Measurements from ENCODE around the gene UGGT1.

Gene UGGT1, protein sequence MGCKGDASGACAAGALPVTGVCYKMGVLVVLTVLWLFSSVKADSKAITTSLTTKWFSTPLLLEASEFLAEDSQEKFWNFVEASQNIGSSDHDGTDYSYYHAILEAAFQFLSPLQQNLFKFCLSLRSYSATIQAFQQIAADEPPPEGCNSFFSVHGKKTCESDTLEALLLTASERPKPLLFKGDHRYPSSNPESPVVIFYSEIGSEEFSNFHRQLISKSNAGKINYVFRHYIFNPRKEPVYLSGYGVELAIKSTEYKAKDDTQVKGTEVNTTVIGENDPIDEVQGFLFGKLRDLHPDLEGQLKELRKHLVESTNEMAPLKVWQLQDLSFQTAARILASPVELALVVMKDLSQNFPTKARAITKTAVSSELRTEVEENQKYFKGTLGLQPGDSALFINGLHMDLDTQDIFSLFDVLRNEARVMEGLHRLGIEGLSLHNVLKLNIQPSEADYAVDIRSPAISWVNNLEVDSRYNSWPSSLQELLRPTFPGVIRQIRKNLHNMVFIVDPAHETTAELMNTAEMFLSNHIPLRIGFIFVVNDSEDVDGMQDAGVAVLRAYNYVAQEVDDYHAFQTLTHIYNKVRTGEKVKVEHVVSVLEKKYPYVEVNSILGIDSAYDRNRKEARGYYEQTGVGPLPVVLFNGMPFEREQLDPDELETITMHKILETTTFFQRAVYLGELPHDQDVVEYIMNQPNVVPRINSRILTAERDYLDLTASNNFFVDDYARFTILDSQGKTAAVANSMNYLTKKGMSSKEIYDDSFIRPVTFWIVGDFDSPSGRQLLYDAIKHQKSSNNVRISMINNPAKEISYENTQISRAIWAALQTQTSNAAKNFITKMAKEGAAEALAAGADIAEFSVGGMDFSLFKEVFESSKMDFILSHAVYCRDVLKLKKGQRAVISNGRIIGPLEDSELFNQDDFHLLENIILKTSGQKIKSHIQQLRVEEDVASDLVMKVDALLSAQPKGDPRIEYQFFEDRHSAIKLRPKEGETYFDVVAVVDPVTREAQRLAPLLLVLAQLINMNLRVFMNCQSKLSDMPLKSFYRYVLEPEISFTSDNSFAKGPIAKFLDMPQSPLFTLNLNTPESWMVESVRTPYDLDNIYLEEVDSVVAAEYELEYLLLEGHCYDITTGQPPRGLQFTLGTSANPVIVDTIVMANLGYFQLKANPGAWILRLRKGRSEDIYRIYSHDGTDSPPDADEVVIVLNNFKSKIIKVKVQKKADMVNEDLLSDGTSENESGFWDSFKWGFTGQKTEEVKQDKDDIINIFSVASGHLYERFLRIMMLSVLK (N-terminal part only)

DNA sequence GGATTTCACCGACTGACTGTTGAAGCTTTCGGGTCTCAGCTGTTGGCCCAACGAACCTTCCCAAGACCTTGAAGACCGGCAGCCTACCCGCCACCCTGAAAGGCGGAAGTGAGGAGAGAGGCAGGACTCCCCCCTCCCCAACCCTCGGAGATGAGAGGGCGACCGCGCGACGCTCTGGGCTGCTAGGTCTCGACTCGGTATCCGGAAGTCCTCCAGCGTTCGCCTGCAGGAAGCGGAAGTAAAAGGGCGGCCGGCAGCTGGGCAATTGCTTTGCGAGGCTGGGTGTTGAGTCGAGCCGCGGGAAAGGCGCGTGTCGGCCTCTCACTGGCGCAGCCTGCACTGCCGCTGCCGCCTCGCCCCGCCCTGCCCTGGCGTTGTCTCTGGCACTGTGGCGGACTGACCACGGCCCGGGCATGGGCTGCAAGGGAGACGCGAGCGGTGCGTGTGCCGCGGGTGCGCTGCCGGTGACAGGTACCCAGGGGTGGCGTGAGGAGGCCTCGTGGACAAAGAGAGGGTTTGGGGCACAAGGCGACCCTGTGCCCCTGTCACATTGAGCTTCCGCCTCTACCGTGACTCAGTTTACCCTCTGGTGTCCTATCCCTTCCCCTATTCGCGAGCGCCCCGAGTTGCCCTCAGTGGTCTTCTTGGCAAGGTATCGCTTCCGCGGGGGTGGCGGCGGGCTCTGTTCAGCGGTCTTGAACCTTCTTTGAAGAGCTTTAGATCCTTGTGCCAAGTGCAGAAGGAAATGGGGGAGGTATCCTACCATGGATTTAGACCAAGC, at the start of gene UGGT1:
Gene UGGT1 (plus strand): TSS at position 256 of the 781 bp plus-strand sequence. CDS start 158 bp downstream, at position 414.
- peak; percentile 98 for DNase-seq (ENCODE audit: low read depth)

DNA sequence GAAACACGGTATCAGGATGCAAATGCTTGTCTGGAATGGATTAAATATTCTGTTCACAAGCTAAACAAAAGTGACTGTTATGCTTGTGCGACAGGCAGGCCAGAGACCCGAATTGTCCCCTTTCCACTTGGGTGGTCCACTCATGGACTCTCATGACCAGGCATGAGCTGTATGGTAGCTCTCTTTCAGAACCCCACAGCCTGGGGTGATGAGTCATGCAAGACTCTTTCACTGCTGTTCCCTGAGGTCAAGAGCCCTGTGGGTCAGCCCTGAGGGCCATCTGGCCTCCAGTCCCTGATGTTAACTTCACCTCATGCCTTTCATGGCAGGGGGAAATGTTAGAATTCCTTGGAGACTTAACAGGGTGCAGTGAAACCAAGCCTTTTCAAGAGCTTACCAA, 49.4 kb upstream of the UGGT1 start:
- DNase-seq (ENCODE audit: low read depth), result no peak

DNA sequence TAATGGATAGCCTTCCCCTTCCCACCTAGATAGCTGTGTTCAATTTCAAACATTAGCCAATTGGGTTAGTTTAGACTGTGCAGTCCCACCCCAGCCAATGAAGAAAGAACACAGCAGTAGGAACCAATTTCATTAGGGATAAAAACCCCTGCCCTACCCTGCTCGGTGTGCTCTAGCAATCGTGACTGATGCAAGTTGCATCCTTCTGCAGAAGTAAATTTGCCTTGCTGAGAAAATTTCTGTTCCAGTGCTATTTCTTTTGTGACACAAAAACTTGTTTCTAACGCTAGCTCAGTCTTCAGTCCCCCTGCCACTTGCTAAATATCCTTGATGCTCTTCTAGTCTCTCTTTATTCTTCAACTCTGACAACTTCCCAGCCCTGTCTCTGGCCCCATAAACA, 48.0 kb upstream of the UGGT1 start:
- DNase-seq (ENCODE audit: low read depth), result no peak

DNA sequence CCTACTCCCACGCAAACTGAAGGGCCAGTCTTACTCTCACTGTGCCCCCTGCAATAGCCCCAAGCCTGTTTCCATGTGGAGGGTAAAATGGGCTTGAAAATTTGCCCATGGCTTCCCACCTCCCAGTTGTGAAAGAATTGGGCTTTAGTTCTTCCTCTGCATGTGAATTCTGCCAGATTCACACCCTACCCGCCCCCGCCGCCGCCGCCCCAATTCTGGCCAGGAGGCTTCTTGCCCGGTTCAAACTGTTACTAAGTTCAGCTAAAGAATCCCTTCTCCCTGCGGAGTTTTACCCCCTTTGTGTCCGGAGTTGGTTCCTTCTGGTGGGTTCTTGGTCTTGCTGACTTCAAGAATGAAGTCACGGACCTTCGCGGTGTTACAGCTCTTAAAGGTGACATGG, 37.7 kb upstream of the UGGT1 start:
- no peak for DNase-seq (ENCODE audit: low read depth)

DNA sequence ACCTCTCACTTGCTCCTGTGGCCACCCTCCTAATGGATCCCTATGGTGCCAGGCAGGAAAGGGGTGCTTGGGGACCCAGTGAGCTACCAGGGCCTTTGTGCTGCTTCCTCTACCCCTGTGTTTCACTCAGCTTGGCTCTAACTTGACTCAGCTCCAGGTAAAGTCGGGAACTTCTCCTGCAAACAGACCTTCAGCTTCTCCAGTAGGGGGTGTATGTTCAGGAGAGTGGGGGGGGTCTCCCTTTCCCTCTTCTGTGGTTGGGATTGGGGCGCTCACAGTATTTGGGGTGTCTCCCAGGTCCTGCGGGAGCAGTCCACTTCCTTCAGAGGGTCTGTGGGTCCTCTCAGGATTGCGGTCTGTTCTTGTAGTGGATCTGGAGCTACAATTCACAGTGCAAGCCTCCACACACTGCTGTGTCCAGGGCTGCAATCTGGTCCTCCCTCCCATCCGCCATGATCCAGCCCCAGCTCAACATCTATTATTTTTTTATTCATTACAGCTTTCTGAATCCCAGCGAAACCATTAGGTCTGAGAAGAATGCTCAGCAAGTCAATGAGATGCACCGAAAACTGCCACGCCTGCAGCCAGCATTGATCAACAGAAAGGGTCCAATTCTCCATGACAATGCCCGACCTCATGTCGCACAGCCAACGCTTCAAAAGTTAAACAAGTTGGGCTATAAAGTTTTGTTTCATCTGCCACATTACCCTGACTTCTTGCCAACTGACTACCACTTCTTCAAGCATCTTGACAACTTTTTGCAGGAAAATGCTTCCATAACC, 36.7 kb upstream of the UGGT1 start:
- DNase-seq (ENCODE audit: low read depth), result no peak

DNA sequence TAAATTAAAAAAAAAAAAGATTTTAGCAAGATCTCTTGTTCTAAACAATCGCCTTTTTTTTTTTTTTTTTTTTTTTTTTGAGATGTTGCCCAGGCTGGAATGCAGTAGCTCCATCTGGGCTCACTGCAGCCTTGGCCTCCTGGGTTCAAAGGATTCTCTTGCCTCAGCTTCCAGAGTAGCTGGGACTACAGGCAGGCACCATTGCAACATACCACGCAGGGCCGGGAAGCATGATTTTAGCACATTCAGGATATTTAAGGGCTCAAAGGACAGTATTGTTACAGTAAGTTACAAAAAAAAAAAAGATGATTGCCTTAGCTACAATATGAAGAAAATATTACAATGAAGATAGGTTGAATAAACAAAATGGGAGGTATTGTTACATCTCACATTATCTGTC, 33.7 kb upstream of the UGGT1 start:
- DNase-seq (ENCODE audit: low read depth), result no peak

DNA sequence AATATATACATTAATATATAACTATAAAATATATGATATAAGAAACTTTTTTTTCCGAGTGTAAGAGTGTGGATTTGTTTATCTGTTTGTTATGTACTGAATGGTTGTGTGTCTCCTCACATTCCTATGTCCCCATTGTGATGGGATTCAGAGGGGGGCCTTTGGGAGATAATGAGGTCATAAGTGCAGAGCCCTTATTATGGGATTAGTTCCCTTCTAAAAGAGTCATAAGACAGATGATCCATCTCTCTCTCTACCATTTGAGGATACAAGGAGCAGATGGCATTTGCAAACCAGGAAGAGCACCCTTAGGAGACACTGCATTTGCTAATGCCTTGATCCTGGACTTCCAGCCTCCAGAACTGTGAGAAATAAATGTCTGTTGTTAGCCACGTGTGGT, 32.9 kb upstream of the UGGT1 start:
- no peak for DNase-seq (ENCODE audit: low read depth)

DNA sequence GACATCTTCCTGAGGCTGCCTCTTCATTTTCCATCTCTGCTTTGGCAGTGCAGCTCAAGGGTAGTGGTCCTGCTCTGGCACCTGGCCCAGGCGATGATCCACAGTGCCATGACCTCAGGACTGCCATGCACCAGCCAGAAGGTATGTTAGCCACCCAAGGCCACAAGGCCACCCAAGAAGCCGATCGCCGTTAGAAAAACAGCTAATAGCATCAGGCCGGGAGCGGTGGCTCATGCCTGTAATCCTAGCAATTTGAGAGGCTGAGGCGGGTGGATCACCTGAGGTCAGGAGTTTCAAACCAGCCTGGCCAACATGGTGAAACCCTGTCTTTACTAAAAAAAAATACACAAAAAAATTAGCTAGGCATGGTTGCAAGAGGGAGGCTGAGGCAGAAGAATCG, 28.4 kb upstream of the UGGT1 start:
- DNase-seq (ENCODE audit: low read depth), result no peak

DNA sequence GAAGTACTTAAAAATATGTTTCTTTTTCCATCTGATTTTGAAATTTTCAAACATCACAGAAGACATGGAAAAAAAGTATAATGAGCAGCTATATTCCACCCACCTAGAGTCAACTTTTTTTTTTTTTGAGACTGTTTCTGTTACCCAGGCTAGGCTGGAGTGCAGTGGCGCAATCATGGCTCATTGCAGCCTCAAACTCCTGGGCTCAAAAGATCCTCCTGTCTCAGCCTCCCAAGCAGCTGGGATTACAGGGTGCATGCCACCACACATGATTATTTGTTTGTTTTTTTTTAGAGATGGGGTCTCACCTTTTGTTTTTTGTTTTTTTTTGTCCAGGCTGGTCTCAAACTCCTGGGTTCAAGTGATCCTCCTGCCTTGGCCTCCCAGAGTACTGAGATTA, 26.6 kb upstream of the UGGT1 start:
- no peak for DNase-seq (ENCODE audit: low read depth)

DNA sequence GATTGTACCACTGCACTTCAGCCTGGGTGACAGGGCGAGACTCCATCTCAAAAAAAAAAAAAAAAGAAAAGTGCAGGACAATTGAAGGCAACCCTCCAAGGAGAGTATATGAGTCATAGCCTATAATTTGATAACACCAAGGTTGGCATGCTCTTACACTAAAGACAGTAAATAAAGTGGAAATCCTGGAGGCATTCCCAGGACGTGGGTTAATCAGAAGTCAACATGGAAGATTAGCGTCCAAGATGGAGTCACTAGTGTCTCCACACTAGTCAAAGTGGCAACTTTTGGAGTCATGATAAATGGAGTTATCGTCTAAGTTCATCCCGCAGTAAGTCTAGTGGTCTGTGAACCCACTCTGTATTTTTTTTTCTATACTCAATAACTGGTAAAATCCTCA, 21.2 kb upstream of the UGGT1 start:
- no peak for DNase-seq (ENCODE audit: low read depth)

DNA sequence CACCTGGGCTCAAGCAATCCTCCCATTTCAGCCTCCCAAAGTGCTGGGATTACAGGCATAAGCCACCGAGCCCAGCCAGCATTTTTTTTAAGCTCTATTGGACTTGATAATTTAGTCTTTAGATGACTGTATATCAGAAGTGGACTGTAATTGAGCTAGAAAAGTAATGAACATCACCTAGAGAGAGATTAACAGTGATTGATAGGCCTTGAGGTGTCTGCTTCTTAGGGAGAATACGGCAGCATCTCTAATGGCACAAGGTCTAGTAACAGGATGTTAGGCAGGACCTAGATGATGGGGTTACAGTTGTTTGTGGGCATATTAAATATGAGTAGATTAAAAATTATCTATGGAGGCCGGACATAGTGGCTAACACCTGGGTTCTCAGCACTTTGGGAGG, 17.7 kb upstream of the UGGT1 start:
- no peak for DNase-seq (ENCODE audit: low read depth)

DNA sequence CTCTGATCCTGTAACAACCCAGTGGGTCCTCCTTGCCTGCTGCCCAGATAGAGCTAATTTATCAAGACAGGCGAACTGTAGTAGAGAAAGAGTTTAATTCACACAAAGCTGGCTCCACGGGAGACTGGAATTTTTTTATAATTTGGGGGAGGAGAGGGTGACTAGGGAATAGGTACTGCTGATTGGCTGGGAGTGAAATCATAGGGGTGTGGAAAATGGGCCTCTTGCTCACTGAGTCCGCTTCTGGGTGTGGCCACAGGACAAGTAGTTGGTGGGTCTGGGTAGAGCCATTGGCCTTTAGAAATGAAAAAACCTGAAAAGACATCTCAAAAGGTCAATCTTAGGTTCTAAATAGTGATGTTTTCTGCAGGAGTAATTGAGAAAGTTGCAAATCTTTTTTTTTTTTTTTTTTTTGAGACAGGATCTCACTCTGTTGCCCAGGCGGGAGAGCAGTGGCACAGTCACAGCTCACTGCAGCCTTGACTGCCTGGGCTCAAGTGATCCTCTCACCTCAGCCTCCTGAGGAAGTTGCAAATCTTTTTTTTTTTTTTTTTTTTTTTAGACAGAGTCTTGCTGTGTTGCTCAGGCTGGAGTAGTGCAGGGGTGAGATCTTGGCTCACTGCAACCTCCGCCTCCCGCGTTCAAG, 14.4 kb upstream of the UGGT1 start:
- no peak for DNase-seq (ENCODE audit: low read depth)

DNA sequence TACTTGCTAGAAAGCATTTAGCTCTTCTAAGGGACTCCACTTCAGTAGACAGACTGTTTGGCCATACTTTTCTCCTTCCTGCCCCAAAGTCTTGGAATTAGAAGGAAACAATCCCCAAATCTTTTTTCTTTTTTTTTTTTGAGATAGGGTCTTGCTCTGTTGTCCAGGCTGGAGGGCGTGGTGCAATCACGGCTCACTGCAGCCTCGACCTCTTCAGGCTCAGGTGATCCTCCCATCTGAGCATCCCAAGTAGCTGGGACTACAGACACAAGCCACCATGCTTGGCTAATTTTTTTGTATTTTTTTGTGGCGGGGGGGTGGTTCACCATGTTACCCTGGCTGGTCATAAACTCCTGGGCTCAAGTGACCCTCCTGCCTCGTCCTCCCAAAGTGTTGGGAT, 6.2 kb upstream of the UGGT1 start:
- no peak for DNase-seq (ENCODE audit: low read depth)

DNA sequence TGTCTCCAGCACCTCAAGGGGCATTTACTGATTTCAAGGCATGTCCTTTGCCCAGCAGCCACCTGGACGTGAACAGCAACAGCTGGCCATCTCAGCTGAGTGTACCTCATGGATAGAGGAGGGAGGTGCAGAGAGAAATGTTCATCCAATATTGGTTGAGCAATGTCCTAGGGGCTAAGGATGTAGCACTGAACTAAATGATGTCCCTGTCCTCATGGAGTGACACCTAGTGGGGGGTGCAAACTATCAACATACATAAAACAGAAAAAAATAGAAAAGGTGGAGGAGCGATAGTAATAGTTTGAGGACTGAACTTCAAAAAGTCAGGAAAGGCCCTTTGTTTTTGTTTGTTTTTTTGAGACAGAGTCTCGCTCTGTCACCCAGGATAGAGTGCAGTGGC, 4.8 kb upstream of the UGGT1 start:
- DNase-seq (ENCODE audit: low read depth), result no peak

DNA sequence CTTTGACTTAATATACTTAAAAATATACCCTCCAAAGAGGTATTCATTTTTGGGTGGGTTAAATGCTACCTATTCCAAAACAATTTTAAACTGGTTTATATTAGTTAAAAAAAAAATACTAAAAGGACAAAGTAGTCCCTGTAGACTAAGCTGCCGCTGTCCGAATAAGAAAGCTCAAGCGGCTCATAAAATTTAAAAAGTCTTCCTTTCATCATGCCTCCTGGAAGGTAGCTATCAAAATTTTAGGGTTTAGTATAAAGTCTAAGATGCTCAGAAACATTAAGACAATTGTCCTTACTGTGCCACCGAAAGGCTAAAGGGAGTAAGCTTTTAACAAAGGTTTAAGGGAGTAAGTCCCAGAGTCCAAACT, 440 bp upstream of the UGGT1 start:
- DNase-seq (ENCODE audit: low read depth), result no peak

DNA sequence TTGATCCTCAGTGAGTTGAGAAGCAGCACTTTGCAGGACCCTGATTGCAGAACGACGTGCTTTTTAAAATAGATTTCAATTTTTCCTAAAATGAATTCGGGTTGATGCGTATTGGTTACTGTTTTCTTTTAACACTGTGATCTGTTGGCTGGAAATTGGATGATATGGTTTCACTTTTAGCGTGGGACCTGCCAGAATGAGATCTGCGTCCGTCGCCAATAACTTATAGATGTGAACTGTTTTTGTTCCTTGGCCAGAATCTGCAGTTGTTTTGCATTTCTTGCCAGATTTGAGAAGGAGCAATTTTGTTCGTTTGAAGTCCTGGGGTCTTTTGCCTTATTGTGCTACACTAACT, 703 bp downstream of the UGGT1 start:
- DNase-seq (ENCODE audit: low read depth), result no peak

DNA sequence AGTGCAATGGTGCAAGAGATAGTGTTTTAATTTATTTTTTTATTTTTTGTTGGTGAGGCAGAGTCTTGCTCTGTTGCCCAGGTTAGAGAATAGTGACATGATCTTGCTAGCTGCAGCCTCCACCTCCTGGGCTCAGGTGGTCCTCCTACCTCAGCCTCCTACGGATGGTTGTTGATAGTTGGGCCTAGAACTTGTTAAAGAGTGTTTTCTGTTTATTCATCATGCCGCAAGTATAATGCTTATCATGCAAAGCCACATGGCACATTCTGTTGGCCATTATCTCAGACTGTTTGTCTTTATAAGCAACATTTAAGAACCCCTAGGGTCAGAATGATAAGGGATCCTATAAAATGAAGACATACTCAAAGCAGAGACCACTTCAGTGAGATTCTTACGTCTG, 1.7 kb downstream of the UGGT1 start:
- DNase-seq (ENCODE audit: low read depth), result no peak

DNA sequence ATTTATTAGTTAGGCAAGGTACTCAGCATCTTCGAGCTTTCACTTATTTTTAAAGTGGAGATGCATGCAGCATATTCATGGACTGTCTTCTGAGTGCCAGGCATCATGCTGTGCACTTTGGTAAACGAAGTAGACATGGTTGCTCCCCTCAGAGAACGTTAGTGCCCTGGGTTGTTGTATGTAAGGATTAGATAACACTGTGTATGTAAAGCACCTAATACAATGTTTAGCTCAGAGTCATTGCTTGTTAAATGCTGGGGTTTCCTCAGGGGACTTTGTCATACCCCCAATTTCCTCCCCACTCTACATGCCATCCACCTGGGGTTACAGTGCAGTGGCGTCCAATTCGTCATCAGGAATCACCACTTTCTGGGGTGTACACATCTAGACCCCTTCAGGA, 2.8 kb downstream of the UGGT1 start:
- no peak for DNase-seq (ENCODE audit: low read depth)

DNA sequence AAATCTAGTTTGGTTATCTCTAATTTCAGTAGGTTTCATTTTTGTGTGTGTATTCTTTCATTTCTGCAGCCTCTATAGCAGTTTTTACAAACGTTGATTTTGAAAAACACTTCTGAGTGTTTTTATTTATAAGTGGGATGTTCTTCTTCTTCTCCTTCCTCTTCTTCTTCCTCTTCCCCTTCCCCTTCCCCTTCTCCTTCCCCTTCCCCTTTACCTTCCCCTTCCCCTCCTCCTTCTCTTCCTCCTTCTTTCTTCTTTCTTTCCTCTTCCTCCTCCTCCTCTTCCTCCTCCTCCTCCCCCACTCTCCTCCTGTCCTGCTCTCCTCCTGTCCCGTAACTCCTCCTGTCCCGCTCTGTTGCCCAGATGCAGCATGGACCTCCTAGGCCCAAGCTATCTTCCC, 4.2 kb downstream of the UGGT1 start:
- no peak for DNase-seq (ENCODE audit: low read depth)

DNA sequence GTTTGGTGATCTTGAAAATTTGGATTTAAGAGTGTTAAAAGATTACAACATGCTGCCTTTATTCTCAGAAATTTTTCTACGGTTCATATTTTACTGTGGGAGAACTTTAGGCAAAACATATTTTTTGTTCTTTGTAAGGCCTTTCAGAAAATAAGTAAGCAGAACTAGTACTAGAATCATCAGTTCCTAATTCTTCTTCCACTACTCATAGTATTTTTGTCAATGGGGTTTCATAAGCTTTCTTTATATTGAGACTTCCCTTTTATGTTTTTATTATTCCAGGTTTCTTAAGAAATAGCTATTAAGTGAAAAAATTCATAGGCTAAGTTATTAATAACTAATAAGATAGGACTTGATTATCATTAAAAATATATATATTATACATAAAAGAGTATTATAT, 12.4 kb downstream of the UGGT1 start:
- DNase-seq (ENCODE audit: low read depth), result no peak

DNA sequence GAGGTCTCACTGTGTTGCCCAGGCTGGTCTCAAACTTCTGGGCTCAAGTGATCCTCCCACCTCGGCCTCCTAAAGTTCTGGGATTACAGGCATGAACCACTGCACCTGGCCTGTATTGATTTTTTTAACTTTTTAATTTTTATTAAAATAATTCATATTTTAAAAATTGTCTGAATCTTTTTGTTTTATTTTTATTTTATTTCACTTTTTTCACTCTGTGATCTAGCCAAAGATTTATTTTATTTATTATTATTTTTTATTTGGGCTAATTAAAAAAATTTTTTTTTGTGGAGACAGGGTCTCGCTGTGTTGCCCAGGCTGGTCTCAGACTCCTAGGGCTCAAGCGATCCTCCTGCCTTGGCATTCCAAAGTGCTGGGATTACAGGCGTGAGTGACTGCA, 14.1 kb downstream of the UGGT1 start:
- DNase-seq (ENCODE audit: low read depth), result no peak

Data from fibroblast of gingiva (primary cell).